Measurements from ENCODE around the gene ABCF2. TPM values are rescaled to one million over a fixed set of nuclear protein-coding genes. Genes with fewer than 3 reads are reported as not detected.

The ABCF2 gene
- total and polyA plus RNA-seq, 2 donors (not counting 1 experiment from before 2014, with no cell fraction given) = 16.1 to 30.2 TPM

DNA sequence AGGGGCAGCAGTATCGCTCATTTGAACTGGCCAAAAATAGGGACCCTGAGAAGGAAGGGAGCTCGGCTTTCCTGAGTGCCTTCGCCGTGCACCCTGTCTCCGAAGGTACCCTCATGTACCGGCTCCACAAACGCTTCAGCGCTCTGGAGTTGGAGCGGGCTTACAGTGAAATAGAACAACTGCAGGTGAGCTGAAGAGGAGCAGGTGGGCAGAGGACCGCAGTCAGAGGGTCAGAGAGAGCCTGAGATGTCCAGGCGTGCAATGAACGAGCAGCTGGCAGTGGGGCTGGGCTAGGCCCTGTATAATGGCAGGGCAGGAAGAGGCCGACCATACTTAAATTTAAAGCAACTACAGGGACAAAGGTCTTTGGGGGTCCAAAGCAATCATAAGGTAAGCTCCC lies 9.4 kb upstream of the ABCF2 start:
- DNase-seq = no peak
- Mint-ChIP-seq H3K9me3 (ENCODE audit: insufficient read depth) (no peaks in the 10 kb centered on the region), H3K27me3 (no peaks in the 10 kb centered on the region), H3K27ac (no peak overlapping the region), H3K4me3 (no peak overlapping the region), H3K4me1 (peaks cover 31% of the 10 kb centered on the region)
- ChIA-PET POLR2A (interaction anchor here (0.9 kb wide), 1 partner anchor 10 kb away, joined by 3 read pairs; the partner anchor contains the start of gene ABCF2), CTCF (interaction anchor here (1.3 to 1.4 kb wide), 2 partner anchors 9 to 10 kb away, joined by 4 to 5 read pairs; no protein-coding TSS in a partner anchor)
- H3K36me3 ChIP-seq (replicated peaks in 1 of 2; ENCODE audit: control extremely low read depth in 1 of 2, control insufficient read depth in 1 of 2, extremely low read depth in 1 of 2, insufficient read depth in 2 of 2, low read length in 1 of 2) = peaks cover 0 to 27% of the 10 kb centered on the region in 2 experiments
- no peak overlapping the region for H3K27ac ChIP-seq (ENCODE audit: low read length in 2 of 2)
- H3K27me3 ChIP-seq (replicated peaks in 1 of 4; ENCODE audit: control extremely low read depth in 1 of 4, control insufficient read depth in 3 of 4, insufficient read depth in 4 of 4, low read length in 3 of 4) = no peaks in the 10 kb centered on the region
- no peaks in the 10 kb centered on the region for H3K9me3 ChIP-seq (ENCODE audit: control extremely low read depth in 1 of 3, control insufficient read depth in 2 of 3, insufficient read depth in 1 of 3, low read length in 2 of 3)
- peaks cover 33% of the 10 kb centered on the region for H3K79me2 ChIP-seq (ENCODE audit: control insufficient read depth, insufficient read depth, low read length)
- H3K9ac ChIP-seq (ENCODE audit: low read length) = no peak overlapping the region
- peaks cover 43% of the 10 kb centered on the region for H4K20me1 ChIP-seq (ENCODE audit: control insufficient read depth, insufficient read depth, low read length, poor library complexity, severe bottlenecking)
- H3K4me2 ChIP-seq (replicated peaks; ENCODE audit: low read depth, low read length, poor library complexity, severe bottlenecking) = no peak overlapping the region
- ATAC-seq (ENCODE audit: low read depth) = no peak
- peaks cover 16 to 23% of the 10 kb centered on the region in 2 donors for H3K4me1 ChIP-seq (ENCODE audit: control insufficient read depth in 2 of 2, insufficient read depth in 2 of 2, low read length in 2 of 2)
- no peak overlapping the region for H3K4me3 ChIP-seq (ENCODE audit: control extremely low read depth in 1 of 5, extremely low read depth in 1 of 5, insufficient read depth in 1 of 5, low read depth in 2 of 5, low read length in 4 of 5)
- no peak overlapping the region for H2AFZ ChIP-seq (ENCODE audit: insufficient read depth, low read depth, low read length, poor library complexity, severe bottlenecking)
- no peak for TF ChIP-seq EZH2 (IDR thresholded peaks at IDR 0.05; ENCODE audit: borderline replicate concordance, insufficient read depth, low read depth, low read length, poor library complexity, severe bottlenecking)
- TF ChIP-seq, protein P1, sequence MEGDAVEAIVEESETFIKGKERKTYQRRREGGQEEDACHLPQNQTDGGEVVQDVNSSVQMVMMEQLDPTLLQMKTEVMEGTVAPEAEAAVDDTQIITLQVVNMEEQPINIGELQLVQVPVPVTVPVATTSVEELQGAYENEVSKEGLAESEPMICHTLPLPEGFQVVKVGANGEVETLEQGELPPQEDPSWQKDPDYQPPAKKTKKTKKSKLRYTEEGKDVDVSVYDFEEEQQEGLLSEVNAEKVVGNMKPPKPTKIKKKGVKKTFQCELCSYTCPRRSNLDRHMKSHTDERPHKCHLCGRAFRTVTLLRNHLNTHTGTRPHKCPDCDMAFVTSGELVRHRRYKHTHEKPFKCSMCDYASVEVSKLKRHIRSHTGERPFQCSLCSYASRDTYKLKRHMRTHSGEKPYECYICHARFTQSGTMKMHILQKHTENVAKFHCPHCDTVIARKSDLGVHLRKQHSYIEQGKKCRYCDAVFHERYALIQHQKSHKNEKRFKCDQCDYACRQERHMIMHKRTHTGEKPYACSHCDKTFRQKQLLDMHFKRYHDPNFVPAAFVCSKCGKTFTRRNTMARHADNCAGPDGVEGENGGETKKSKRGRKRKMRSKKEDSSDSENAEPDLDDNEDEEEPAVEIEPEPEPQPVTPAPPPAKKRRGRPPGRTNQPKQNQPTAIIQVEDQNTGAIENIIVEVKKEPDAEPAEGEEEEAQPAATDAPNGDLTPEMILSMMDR (IDR thresholded peaks at IDR 0.05) = no peak
- intact Hi-C loops (cut with micrococcal nuclease) = no loop called here
- WGBS (ENCODE audit: insufficient coverage) = 96% methylated on average over 12 of the region's 13 CpGs

DNA sequence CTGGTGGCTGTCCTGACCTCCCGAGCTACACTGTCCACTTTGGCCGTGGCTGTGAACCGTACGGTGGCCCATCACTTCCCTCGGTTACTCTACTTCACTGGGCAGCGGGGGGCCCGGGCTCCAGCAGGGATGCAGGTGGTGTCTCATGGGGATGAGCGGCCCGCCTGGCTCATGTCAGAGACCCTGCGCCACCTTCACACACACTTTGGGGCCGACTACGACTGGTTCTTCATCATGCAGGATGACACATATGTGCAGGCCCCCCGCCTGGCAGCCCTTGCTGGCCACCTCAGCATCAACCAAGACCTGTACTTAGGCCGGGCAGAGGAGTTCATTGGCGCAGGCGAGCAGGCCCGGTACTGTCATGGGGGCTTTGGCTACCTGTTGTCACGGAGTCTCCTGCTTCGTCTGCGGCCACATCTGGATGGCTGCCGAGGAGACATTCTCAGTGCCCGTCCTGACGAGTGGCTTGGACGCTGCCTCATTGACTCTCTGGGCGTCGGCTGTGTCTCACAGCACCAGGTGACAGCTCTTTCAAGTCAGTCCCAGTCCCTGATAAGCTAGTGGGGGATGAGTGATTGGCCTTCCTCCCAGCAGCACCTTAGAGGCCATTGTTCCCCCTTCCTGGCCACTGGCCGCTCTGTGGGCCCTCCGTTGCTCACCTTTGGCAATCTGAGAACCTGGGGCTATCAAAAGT lies 8.2 kb upstream of the ABCF2 start:
- H3K9ac ChIP-seq (ENCODE audit: low read length) = no peak overlapping the region
- no peaks in the 10 kb centered on the region for H3K9me3 ChIP-seq (ENCODE audit: control extremely low read depth in 1 of 3, control insufficient read depth in 2 of 3, insufficient read depth in 1 of 3, low read length in 2 of 3)
- Mint-ChIP-seq H3K4me1 (peaks cover 35% of the 10 kb centered on the region), H3K9me3 (ENCODE audit: insufficient read depth) (no peaks in the 10 kb centered on the region), H3K4me3 (no peak overlapping the region), H3K27ac (no peak overlapping the region), H3K27me3 (no peaks in the 10 kb centered on the region)
- intact Hi-C loops (cut with micrococcal nuclease) = no loop called here
- ChIA-PET CTCF (interaction anchor here (2.5 kb wide), 1 partner anchor 9 kb away, joined by 12 read pairs; no protein-coding TSS in a partner anchor), POLR2A (interaction anchor here (0.9 kb wide), 1 partner anchor 9 kb away, joined by 3 read pairs; the partner anchor contains the start of gene ABCF2)
- H4K20me1 ChIP-seq (ENCODE audit: control insufficient read depth, insufficient read depth, low read length, poor library complexity, severe bottlenecking) = peaks cover 39% of the 10 kb centered on the region
- peaks cover 0 to 27% of the 10 kb centered on the region in 2 experiments for H3K36me3 ChIP-seq (replicated peaks in 1 of 2; ENCODE audit: control extremely low read depth in 1 of 2, control insufficient read depth in 1 of 2, extremely low read depth in 1 of 2, insufficient read depth in 2 of 2, low read length in 1 of 2)
- no peak overlapping the region for H2AFZ ChIP-seq (ENCODE audit: insufficient read depth, low read depth, low read length, poor library complexity, severe bottlenecking)
- no peak overlapping the region for H3K4me3 ChIP-seq (ENCODE audit: control extremely low read depth in 1 of 5, extremely low read depth in 1 of 5, insufficient read depth in 1 of 5, low read depth in 2 of 5, low read length in 4 of 5)
- over 99% methylated on average over 28 of the region's 28 CpGs for WGBS (ENCODE audit: insufficient coverage)
- ATAC-seq (ENCODE audit: low read depth) (no peak), DNase-seq (no peak)
- H3K27ac ChIP-seq (ENCODE audit: low read length in 2 of 2) = no peak overlapping the region
- no peak overlapping the region for H3K4me2 ChIP-seq (replicated peaks; ENCODE audit: low read depth, low read length, poor library complexity, severe bottlenecking)
- H3K27me3 ChIP-seq (replicated peaks in 1 of 4; ENCODE audit: control extremely low read depth in 1 of 4, control insufficient read depth in 3 of 4, insufficient read depth in 4 of 4, low read length in 3 of 4) = no peaks in the 10 kb centered on the region
- H3K79me2 ChIP-seq (ENCODE audit: control insufficient read depth, insufficient read depth, low read length) = peaks cover 33% of the 10 kb centered on the region
- TF ChIP-seq, protein P1 (IDR thresholded peaks at IDR 0.05) = no peak
- no peak for TF ChIP-seq EZH2 (IDR thresholded peaks at IDR 0.05; ENCODE audit: borderline replicate concordance, insufficient read depth, low read depth, low read length, poor library complexity, severe bottlenecking)
- H3K4me1 ChIP-seq (ENCODE audit: control insufficient read depth in 2 of 2, insufficient read depth in 2 of 2, low read length in 2 of 2) = peaks cover 16 to 24% of the 10 kb centered on the region in 2 donors
